Upper lobe of left lung (tissue), 6 donors: ENCODE measurements around the gene GFRA1. TPM values are rescaled to one million over a fixed set of nuclear protein-coding genes. Genes with fewer than 3 reads are reported as not detected.

Experiments
- ATAC-seq, 2 donors: fragments of 200-7000 bp; cut with Tn5 transposase; one replicate each; pipeline ENCODE4 v1.9.1; 2022; ENCODE audit warnings: mild to moderate bottlenecking in 2 of 2, moderate library complexity in 2 of 2; ENCODE audit not compliant: low FRiP score in 2 of 2
- DNase-seq, 2 donors: peaks; one replicate each; pipeline ENCODE4 v3.0.0-alpha.2; 2019 to 2020
- H3K27ac ChIP-seq, 4 donors: fragments of 200-600 bp; sonication (generic); one replicate each; pipeline ENCODE4 v1.5.1; 2016 to 2019
- H3K27me3 ChIP-seq, 4 donors: fragments of 200-600 bp; sonication (generic); one replicate each; pipeline ENCODE4 v1.5.1; 2017 to 2019
- H3K36me3 ChIP-seq, 4 donors: fragments of 200-600 bp; sonication (generic); one replicate each; pipeline ENCODE4 v1.5.1; 2016 to 2019
- H3K4me1 ChIP-seq, 4 donors: fragments of 200-600 bp; sonication (generic); one replicate each; pipeline ENCODE4 v1.5.1; 2018 to 2019
- H3K4me3 ChIP-seq, 4 donors: fragments of 200-600 bp; sonication (generic); one replicate each; pipeline ENCODE4 v1.5.1; 2017 to 2019; ENCODE audit warnings: mild to moderate bottlenecking in 2 of 4, moderate library complexity in 1 of 4
- H3K9me3 ChIP-seq, 4 donors: fragments of 200-600 bp; sonication (generic); one replicate each; pipeline ENCODE4 v1.5.1; 2018 to 2019
- EP300 ChIP-seq, 4 donors: sonication (generic); formaldehyde crosslinking; IDR thresholded peaks; one replicate each; pipeline ENCODE4 v1.5.1; 2017; ENCODE audit warnings: antibody characterized with exemption in 4 of 4, control low read depth in 2 of 4
- POLR2A ChIP-seq, 4 donors: fragments of 450-650 bp; IDR thresholded peaks; one replicate each; pipeline ENCODE4 v1.5.1; 2016 to 2017; ENCODE audit warnings: antibody characterized with exemption in 4 of 4, mild to moderate bottlenecking in 2 of 4
- POLR2AphosphoS5 ChIP-seq, 2 donors: sonication (generic); formaldehyde crosslinking; IDR thresholded peaks; one replicate each; pipeline ENCODE4 v1.5.1; 2017; ENCODE audit warnings: antibody characterized with exemption in 2 of 2
- WGBS, 2 donors: methylation state at CpG; one replicate each; pipeline ENCODE4 v1.1.5; 2017 to 2018; 5-methylcytosine and 5-hydroxymethylcytosine counted together
- total RNA-seq, 6 donors: library from RNA; depleted of rRNA in 4 of 6; stranded (reverse); fragments of >200 nt in 4 of 6; gene quantifications; one replicate each; pipeline versions ENCODE4 v1.1.0 to v1.2.1, GENCODE V29; 2016 to 2021
- TF ChIP-seq, protein P1 (sequence below), 6 experiments: fragments of 450-650 bp in 4 of 6; fragments of 200-600 bp in 2 of 6; sonication (generic) in 2 of 6; IDR thresholded peaks; one replicate each; pipeline ENCODE4 v1.5.1; 2016 to 2019; ENCODE audit warnings: antibody characterized with exemption in 6 of 6
- donor health status: DM: no; HTN: no; CAD: no; lungs with moderate emphysema.
- donor health status: DM: no; HTN: yes; CAD: no; lungs with severe emphysema.

Gene GFRA1
- total RNA-seq, 6 donors from 2014 or later: under 0.01 to 9.2 (median 2.3) TPM

DNA sequence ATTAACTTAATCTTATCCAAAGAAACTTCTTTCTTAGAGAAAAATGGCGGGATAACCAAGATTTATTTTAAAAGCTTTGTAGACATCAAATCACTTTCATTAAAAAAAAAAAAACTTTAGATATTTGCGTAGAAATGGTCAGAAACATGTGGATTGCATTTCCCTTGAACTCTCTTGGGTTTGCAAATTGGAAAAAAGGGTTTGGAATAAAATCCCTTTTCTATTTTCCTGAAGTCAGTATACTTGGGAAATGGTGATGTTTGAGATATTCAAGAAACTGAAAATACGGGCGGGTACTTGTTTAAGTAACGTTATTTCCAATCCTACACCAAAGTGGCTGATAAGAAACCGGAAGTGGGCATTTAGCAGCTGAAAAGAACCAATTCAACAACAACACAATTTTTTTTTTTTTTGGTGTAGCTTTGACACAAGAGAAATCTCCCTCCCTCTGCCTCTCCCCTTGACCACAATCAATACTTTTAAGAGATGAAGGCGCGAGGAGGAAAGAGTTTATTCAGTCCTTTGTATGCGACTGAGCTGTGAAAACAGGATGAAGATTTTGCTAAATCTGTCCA is 13.7 kb upstream of the GFRA1 start:
- WGBS, 2 donors: 55 to 61% methylated on average over 9 of the region's 9 CpGs
- H3K9me3 ChIP-seq: no peaks in the 10 kb centered on the region
- DNase-seq: no peak

DNA sequence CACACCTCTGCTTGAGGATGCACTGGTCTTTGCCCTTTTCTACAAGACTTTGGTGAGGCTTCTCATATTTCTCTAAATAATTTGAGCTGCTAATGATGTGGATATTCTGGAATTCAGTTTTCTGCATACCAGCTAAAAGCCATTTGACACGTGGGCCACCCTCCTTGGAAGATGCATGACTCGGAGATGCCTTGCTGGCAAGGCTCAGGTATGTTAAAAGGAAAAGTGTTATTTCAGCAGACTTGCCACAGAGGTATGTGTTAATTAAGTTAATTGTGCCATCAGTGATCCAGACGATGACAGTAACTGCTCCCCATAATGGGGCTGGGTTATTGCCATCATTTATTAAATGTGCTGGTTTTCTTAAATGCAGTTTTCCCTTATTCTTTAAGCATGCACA is 8.8 kb upstream of the GFRA1 start:
- Histone ChIP-seq H3K4me3 (no peak overlapping the region), H3K27me3 (no peaks in the 10 kb centered on the region), H3K27ac (no peak overlapping the region), H3K4me1 (no peaks in the 10 kb centered on the region), H3K9me3 (no peaks in the 10 kb centered on the region), H3K36me3 (no peaks in the 10 kb centered on the region)
- TF ChIP-seq, protein P1, sequence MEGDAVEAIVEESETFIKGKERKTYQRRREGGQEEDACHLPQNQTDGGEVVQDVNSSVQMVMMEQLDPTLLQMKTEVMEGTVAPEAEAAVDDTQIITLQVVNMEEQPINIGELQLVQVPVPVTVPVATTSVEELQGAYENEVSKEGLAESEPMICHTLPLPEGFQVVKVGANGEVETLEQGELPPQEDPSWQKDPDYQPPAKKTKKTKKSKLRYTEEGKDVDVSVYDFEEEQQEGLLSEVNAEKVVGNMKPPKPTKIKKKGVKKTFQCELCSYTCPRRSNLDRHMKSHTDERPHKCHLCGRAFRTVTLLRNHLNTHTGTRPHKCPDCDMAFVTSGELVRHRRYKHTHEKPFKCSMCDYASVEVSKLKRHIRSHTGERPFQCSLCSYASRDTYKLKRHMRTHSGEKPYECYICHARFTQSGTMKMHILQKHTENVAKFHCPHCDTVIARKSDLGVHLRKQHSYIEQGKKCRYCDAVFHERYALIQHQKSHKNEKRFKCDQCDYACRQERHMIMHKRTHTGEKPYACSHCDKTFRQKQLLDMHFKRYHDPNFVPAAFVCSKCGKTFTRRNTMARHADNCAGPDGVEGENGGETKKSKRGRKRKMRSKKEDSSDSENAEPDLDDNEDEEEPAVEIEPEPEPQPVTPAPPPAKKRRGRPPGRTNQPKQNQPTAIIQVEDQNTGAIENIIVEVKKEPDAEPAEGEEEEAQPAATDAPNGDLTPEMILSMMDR (IDR thresholded peaks at IDR 0.05): no peak
- TF ChIP-seq POLR2AphosphoS5 (IDR thresholded peaks at IDR 0.05): no peak
- no peak for TF ChIP-seq EP300 (IDR thresholded peaks at IDR 0.05)
- TF ChIP-seq POLR2A (IDR thresholded peaks at IDR 0.05): no peak
- ATAC-seq: no peak
- 62 to 72% methylated on average over 3 of the region's 3 CpGs for WGBS, 2 donors
- DNase-seq: no peak

More for the DNA sequence above, 13.7 kb upstream of the GFRA1 start:
- no peak for ATAC-seq
- no peaks in the 10 kb centered on the region for H3K27me3 ChIP-seq
- H3K4me3 ChIP-seq: no peak overlapping the region
- TF ChIP-seq, protein P1 (IDR thresholded peaks at IDR 0.05): no peak
- TF ChIP-seq EP300 (IDR thresholded peaks at IDR 0.05): no peak
- TF ChIP-seq POLR2AphosphoS5 (IDR thresholded peaks at IDR 0.05): no peak
- TF ChIP-seq POLR2A (IDR thresholded peaks at IDR 0.05): no peak
- no peak overlapping the region for H3K27ac ChIP-seq
- H3K4me1 ChIP-seq: no peaks in the 10 kb centered on the region
- H3K36me3 ChIP-seq: no peaks in the 10 kb centered on the region

DNA sequence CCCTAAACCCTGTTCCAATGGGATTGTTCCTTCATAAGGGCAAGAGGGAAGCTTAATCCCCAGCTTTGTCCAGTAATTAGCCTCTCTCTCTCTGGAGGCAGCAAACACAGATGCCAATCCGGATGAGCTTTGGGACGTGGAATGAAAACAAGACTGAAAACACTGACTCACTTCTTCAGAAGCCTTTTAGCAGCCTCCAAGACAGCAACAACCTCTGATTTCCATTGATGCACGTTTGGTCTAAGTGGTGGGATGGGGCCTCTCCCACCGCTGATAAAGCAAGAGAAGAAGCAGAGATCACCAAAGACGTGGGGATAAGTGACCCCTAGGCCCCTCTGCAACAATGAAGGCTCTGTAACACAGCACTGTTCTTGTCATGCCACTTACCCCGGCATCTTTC is 5.8 kb upstream of the GFRA1 start:
- no peaks in the 10 kb centered on the region for H3K9me3 ChIP-seq
- no peak for TF ChIP-seq POLR2AphosphoS5 (IDR thresholded peaks at IDR 0.05)
- no peak for TF ChIP-seq POLR2A (IDR thresholded peaks at IDR 0.05)
- TF ChIP-seq, protein P1 (IDR thresholded peaks at IDR 0.05): no peak
- TF ChIP-seq EP300 (IDR thresholded peaks at IDR 0.05): no peak
- no peak overlapping the region for H3K27ac ChIP-seq
- peaks cover 0 to 10% (median 5%) of the 10 kb centered on the region in 4 donors for H3K27me3 ChIP-seq
- DNase-seq (no peak), ATAC-seq (no peak)
- 59 to 75% methylated on average over 6 of the region's 6 CpGs for WGBS, 2 donors
- H3K36me3 ChIP-seq: no peaks in the 10 kb centered on the region
- H3K4me1 ChIP-seq: peaks cover 0 to 7% (median 5%) of the 10 kb centered on the region in 4 donors
- H3K4me3 ChIP-seq: no peak overlapping the region

DNA sequence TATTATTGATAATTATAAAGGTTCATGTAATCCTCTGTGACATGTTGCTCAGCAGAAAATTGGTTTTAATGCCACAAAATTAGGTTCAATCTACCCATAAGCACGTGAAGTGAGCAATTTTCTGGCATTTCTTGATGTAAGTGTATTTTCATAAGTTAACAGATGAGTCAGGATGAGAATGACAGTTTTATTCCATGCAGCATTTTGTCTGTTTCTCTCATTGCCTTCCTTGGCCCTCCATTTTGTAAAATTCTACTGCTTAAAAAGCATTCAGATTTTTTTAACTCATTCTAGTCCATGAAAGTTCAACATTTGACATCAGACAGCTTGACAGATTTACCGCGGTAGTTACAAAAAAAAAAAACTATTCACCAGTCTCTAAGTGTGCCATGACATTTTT is 4.0 kb upstream of the GFRA1 start:
- no peak overlapping the region for H3K4me3 ChIP-seq
- no peaks in the 10 kb centered on the region for H3K9me3 ChIP-seq
- H3K27me3 ChIP-seq: peaks cover 0 to 26% (median 9%) of the 10 kb centered on the region in 4 donors
- ATAC-seq (no peak), DNase-seq (no peak)
- H3K36me3 ChIP-seq: no peaks in the 10 kb centered on the region
- 80 to 84% methylated on average over 3 of the region's 3 CpGs for WGBS, 2 donors
- no peak for TF ChIP-seq POLR2A (IDR thresholded peaks at IDR 0.05)
- TF ChIP-seq EP300 (IDR thresholded peaks at IDR 0.05): no peak
- TF ChIP-seq POLR2AphosphoS5 (IDR thresholded peaks at IDR 0.05): no peak
- TF ChIP-seq, protein P1 (IDR thresholded peaks at IDR 0.05): no peak
- H3K4me1 ChIP-seq: peaks cover 3 to 25% (median 22%) of the 10 kb centered on the region in 4 donors
- H3K27ac ChIP-seq: no peak overlapping the region
